Kidney tubule cell (primary cell): ENCODE data around the gene MLLT3.

Experiments
- DNase-seq: peaks from one replicate; pipeline ENCODE4 v3.0.0-alpha.2; 2018; ENCODE audit warnings: low spot score

Gene MLLT3

GRCh38 chr9:20625003-20625349, 2.7 kb upstream of the MLLT3 start:
- no peak for DNase-seq

DNA sequence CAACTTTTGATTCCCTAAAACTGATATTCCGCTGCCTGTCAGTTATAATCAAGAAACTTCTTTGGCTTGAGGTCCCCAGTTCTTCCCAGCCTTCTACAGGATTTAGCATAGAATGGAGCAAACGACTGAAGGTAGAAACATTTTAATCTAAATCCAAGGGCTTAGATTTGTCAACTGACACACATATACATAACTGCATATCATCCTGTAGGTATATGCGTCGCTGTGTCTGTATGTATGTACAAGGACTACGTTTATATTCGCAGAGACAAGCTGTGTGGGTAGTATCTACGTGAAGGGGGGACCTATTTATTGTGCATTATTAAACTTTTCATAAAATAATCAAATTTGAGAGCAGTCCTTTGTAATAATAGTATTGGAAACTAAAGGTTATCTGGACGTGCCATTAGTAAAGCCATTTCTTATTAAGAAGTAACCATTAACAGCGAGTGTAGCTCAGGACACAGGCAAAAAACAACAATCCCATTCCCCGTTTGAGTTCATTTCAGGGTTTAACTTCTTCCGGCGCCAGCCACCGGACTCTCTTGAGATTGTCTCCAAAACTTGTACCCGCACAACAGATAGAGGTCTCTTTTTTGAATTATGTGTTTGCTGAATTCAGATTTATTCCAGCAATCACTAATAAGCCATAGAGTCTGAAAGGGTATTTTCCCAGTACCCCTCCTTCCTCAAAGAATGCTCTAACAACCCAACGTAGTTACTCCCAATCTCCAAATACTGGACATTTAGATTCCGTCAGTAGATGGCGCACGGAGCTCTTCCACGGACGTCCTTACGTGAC, 2.1 kb upstream of the MLLT3 start:
- peak; percentile 79 for DNase-seq

DNA sequence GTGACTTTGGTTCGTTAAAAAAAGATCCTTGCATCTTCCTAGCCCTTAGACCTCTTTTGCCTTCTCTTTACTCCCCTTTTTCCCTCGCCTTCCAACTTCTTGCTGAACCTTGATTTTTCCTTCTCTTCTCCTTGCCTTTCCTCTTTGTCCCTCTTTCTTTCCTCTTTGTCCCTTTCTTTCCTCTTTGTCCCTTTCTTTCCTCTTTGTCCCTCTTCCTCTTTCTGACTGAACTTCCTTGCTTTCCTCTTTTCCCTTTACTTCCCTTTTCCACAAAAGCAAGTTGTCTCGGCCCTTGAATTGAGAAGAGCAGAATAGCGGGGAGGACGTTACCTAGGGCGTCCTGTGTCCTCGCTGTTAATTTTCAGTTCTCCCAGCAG, 1.4 kb upstream of the MLLT3 start:
- DNase-seq: peak; percentile 27

GRCh38 chr9:20623021-20623747, 885 bp upstream of the MLLT3 start:
- DNase-seq: peak; percentile 46

- DNase-seq: peak; percentile 71
Observed at GRCh38 chr9:20621471-20622329, 599 bp downstream of the MLLT3 start.

DNA sequence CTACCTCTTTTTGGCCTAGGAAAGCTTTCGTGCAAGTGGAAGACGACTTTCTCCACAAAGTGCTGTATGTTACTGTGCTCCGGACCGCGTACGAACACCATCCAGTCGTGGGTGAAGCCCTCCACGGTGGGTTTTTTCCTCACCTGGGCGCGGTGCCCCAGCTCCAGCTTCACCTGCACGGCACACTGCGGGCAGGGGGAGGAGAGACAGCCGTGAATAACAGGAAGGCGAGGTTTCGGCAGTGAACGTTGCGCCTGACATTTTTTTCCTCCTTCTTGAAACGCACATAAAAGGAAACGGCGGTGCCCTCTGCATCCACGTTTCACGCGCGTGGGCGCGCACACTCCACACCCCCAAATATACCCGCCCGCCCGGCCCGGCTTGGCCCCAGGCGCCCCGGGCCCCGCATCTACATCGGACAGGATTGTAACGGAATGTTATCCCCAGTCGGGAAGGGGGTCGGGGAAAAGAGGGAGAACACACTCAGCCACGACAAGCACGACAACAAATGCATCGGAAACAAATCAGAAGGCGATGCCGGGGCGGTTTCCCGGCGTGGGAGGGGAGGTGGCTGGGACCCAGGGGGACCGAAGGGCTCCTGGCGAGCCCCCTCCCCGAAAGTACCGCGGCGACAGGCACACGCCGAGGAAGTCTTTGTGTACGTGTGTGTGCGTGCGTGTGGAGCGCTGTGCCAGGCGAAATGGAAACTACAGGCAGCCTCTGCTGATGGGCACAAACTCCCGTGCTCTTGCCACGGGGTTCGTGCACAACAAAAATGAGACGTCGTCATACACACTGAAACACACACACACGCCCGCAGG, 1.4 kb downstream of the MLLT3 start:
- DNase-seq: peak; percentile 53

DNA sequence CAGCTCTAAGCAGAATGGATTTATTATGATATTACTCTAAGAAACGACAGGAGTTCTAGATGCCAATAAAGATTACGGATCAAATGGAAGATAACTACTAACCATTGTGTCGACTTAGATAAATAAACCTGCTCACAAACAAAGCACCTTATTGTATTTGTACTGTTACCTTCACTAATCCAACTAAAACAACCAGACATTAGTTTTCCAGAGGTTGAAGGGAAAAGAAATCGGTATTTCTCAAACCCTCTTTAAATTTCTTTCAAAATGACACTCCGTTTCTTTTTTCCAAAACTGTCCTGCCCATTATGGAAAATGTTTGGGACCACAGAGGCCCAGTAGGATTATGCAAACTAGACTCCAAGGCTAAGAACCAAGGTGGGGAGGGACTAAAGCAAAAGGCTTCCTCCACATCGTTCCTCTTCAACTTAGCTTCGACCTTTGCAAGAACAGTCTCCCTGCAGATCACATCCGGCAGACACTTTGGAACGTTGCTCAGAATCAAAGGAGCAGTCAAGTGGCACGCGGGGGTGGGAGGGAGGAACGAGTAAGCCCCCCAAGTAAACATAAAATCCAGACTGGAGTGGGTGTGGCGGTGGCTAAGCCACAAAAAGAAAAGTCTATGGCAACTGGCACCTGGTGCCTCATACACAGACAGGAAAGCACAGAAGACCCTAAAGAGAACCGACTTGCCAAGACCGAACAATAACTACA, 2.7 kb downstream of the MLLT3 start:
- DNase-seq: peak; percentile 63

DNA sequence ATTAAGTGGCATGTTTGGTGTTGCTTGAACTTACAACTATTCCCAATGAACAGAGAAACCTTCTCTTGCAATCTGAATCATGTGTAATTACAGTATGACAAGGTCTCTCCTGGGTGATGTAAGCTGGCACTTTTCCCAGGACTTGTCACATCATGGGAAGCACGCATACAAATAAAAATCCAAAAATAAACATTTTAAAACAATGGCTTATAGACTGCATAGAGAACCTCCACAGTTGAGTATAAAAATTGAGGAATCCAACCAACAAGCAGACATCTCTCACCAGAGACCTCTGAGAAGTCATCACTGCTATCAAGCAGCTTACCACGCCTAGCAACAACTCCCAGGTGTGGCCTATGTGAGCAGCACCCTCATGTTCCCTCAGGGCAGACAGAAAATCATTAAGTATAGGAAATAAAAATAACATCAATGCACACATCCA, 3.9 kb downstream of the MLLT3 start:
- DNase-seq: peak; percentile 82

DNA sequence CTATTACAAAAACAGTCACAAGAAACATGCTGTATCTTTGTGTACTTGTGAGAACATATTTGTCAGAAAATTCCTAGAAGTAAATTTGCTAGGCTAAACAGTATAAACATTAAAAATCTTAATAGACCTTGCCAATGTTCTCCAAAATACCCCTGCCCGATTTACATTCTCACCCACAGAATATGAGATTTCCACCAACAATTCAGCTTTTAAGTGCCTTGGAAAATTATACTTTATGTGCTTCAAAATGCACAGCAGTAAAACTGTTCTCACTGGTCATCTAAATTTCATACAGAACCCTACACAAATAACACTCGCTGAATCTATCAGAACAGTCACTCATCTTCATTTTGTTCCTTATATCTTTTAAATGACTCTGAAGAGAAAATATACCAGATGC, 5.5 kb downstream of the MLLT3 start:
- no peak for DNase-seq

- no peak for DNase-seq
Observed at GRCh38 chr9:20614602-20615216, 7.6 kb downstream of the MLLT3 start.

- peak; percentile 84 for DNase-seq
Observed at GRCh38 chr9:20611691-20612287, 10.5 kb downstream of the MLLT3 start.

DNA sequence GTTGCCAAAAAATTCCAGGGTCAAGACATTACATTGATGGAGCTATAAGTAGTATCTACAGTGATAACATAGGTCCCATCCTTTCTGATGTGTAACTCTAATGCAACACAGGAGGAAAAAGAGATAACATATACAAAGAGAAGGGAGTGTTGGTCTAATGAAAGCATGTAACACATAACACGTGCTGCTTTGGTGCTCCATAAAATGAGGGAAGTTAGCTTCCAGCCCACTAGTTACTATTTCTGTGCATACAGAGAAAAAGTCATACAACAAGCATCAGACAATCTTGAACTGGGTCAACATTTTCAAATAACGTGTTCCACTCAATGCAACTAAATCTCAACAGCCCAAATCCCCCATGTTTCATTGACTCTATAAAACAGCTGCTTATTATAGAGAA, 11.7 kb downstream of the MLLT3 start:
- DNase-seq: no peak

DNA sequence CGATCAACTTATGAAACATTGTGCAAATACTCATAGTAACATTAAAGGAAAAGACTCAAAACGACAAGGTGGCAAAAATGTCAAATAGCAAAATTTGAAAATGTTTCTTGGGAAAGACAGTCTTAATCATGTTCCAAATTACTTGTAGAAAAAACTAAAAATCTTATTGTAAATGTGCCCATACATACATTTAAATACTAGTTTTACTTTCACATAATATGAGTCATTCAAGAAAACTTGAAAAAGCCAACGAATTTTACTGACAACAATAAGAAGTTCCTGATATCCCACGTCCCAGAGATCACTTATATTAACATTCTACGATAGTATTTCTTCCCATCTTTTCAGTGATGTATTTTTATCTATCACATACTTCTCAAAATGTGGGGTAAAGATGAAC, 13.7 kb downstream of the MLLT3 start:
- DNase-seq: no peak

DNA sequence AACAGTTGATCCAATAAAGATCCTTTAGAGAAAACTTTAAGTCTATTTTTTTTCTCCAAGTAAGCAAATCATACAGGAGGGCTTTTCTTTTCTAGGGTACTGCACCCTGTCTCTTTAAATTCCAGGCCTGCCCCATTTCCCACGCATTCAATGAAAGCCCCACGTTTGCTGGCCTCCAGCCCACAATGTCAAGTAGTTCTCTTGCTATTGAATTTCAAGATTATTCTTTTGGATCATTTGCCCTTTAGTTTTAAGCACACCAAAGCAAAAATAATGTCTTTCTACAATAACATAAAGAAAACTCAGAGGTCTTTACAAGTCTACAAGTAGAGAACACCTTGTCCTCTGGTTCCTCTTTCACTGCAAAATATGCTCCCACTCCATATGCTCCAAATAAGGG, 15.6 kb downstream of the MLLT3 start:
- no peak for DNase-seq

- DNase-seq: peak; percentile 45
Observed at GRCh38 chr9:20604562-20604961, 17.7 kb downstream of the MLLT3 start.

DNA sequence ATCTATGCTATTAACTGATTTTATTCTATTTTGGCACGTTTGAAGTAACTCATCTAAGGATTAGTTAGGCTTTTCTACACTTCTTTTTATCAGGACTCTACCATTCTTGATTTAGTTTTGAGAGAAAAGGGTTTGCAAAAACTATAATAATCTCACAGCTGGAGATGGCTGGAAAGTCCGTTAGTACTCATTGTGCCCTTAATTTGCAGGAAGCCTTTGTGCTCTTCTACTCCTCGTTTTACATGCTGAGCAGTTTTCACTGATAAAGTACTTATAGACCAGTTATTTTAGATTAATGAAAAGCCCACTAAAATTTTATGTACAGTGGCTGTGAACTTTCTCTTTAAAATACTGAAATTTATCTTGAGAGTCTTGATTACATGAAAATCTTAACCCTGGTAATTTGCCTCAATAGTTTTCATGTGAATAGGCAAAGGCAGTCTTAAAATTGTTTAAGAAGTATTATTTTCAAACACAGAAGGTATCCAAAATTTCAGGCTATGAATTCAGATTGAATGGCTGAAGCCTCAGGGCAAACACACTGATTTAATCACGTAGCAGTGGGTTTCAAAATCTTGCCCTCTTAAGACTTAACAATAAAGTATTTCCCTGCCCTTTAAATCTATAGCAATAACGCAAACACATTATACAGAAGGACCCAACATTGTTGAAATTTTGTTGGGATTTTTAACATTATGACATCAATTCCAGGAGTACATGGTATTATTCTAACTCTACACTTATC, 18.6 kb downstream of the MLLT3 start:
- DNase-seq: no peak

DNA sequence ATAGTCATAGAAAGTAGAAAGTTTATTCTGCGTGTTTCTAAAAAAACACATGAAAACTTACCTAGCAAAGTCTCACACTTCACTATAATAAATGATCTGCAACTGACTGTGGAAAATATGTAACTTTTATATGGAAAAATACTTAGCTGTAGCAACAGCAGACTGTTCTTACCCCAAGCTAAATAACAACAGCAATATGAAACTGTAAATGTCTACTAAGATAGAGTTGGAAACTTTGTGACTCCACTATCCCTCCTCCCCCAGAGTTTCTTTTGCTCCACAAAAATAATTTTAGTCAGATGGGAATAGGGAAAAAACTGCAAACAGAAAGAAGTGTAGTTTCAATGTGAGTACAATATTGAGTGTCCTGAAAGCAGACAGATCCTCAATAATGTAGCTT, 21.0 kb downstream of the MLLT3 start:
- no peak for DNase-seq

- no peak for DNase-seq
Observed at GRCh38 chr9:20599195-20599594, 23.1 kb downstream of the MLLT3 start.

- DNase-seq: no peak
Observed at GRCh38 chr9:20598367-20598766, 23.9 kb downstream of the MLLT3 start.

DNA sequence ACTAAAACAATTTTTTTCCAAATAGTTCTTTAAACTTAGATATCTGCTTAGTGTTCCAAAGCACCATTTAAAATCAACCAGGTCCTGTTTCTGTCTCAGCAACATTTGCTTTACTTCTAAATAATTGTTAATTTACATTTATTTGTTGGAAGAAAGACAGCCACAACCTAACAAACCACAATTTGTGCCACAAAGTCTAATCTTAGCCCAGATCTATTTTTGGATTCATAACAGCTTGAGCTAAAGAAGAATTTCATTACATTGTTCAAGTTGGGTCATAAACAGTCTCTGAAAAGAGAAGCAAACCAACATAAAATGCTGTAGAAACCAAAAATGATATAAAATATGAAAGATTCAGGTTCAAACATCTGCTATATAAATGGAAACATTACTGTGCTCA, 24.4 kb downstream of the MLLT3 start:
- no peak for DNase-seq
